Measurements from ENCODE around the gene YIF1B. TPM values are rescaled to one million over a fixed set of nuclear protein-coding genes. Genes with fewer than 3 reads are reported as not detected.

Gene YIF1B
- total and polyA plus RNA-seq, 2 donors from 2014 or later = 30.3 to 62.7 TPM

DNA sequence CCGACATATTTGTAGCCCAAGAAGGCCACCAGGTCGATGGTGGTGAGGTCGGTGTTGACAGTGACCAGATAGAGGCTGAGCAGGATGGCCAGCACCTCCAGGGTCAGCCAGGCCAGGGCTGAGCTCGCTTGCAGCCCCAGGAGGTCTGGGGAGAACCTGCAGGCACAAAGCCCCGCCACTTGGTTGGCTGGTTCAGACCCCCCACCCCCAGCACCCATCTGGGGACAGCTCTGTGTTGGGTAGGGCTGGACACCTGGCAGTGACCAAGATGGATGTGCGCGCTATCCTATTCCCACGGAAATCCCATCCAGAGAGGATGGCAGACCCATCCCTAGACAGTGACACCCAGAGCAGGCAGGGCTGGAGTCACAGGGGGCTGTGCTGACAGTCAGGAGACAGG lies 8.2 kb downstream of the YIF1B start:
- Histone ChIP-seq H3K9ac (ENCODE audit: low read length in 3 of 3) (no peak overlapping the region), H3K4me1 (ENCODE audit: control insufficient read depth in 2 of 3, insufficient read depth in 2 of 3, low read depth in 1 of 3, low read length in 3 of 3) (no peaks in the 10 kb centered on the region), H3K27ac (ENCODE audit: low read depth in 2 of 2, low read length in 2 of 2) (no peak overlapping the region), H3K4me3 (ENCODE audit: low read length in 3 of 3) (no peak overlapping the region), H3K36me3 (ENCODE audit: control insufficient read depth in 2 of 3, insufficient read depth in 3 of 3, low read length in 3 of 3) (peaks cover 0 to 8% (median 5%) of the 10 kb centered on the region in 3 donors), H3K27me3 (ENCODE audit: control insufficient read depth, insufficient read depth, low read length) (no peaks in the 10 kb centered on the region), H3K9me3 (ENCODE audit: control insufficient read depth in 2 of 3, insufficient read depth in 1 of 3, low read length in 3 of 3) (no peaks in the 10 kb centered on the region)
- DNase-seq (no peak), FAIRE-seq (no peak)
- intact Hi-C loops (cut with DNase I) = no loop called here
- TF ChIP-seq, protein P1, sequence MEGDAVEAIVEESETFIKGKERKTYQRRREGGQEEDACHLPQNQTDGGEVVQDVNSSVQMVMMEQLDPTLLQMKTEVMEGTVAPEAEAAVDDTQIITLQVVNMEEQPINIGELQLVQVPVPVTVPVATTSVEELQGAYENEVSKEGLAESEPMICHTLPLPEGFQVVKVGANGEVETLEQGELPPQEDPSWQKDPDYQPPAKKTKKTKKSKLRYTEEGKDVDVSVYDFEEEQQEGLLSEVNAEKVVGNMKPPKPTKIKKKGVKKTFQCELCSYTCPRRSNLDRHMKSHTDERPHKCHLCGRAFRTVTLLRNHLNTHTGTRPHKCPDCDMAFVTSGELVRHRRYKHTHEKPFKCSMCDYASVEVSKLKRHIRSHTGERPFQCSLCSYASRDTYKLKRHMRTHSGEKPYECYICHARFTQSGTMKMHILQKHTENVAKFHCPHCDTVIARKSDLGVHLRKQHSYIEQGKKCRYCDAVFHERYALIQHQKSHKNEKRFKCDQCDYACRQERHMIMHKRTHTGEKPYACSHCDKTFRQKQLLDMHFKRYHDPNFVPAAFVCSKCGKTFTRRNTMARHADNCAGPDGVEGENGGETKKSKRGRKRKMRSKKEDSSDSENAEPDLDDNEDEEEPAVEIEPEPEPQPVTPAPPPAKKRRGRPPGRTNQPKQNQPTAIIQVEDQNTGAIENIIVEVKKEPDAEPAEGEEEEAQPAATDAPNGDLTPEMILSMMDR (IDR thresholded peaks at IDR 0.05; ENCODE audit: borderline replicate concordance, extremely low read depth, insufficient read depth) = no peak

DNA sequence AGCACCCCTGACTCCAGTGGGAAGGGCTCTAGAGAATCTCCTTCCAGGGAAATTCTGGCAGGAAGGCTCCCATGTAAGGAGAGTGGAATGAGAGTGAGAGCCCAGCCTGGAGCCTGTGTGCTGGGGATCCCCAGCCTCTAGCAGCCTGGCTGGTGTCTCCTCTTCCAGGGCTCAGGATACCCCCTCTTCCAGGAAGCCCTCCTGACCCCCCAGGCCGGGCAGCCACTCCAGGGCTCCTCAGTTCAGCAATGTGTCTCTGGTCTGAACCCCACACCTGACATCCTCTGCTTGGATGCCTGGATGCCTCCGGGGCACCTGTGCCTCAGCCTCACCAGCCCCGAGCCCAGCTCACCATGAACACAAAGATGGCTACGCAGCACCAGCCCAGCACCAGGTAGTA lies 8.7 kb downstream of the YIF1B start:
- no peak overlapping the region for H3K27ac ChIP-seq (ENCODE audit: low read depth in 2 of 2, low read length in 2 of 2)
- TF ChIP-seq, protein P1 (IDR thresholded peaks at IDR 0.05; ENCODE audit: borderline replicate concordance, extremely low read depth, insufficient read depth) = no peak
- peaks cover 0 to 8% (median 5%) of the 10 kb centered on the region in 3 donors for H3K36me3 ChIP-seq (ENCODE audit: control insufficient read depth in 2 of 3, insufficient read depth in 3 of 3, low read length in 3 of 3)
- no peaks in the 10 kb centered on the region for H3K27me3 ChIP-seq (ENCODE audit: control insufficient read depth, insufficient read depth, low read length)
- H3K9ac ChIP-seq (ENCODE audit: low read length in 3 of 3) = no peak overlapping the region
- H3K4me1 ChIP-seq (ENCODE audit: control insufficient read depth in 2 of 3, insufficient read depth in 2 of 3, low read depth in 1 of 3, low read length in 3 of 3) = no peaks in the 10 kb centered on the region
- H3K9me3 ChIP-seq (ENCODE audit: control insufficient read depth in 2 of 3, insufficient read depth in 1 of 3, low read length in 3 of 3) = no peaks in the 10 kb centered on the region
- intact Hi-C loops (cut with DNase I) = no loop called here
- no peak for DNase-seq
- no peak overlapping the region for H3K4me3 ChIP-seq (ENCODE audit: low read length in 3 of 3)
- FAIRE-seq = no peak

DNA sequence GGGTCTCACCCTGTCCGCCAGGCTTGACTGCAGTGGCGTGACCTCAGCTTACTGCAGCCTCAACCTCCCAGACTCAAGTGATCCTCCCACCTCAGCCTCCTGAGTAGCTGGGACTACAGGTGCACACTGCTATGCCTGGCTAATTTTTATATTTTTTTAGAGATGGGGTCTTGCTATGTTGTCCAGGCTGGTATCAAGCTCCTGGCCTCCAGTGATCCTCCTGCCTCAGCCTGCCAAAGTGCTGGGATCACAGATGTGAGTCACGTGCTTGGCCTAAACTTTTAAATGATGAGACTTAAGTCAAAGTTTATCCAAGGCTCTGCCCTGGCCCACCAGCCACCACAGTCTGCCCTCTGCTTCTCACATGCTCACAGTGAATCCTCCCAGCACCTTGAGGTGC lies 9.5 kb downstream of the YIF1B start:
- Histone ChIP-seq H3K9me3 (ENCODE audit: control insufficient read depth in 2 of 3, insufficient read depth in 1 of 3, low read length in 3 of 3) (no peaks in the 10 kb centered on the region), H3K9ac (ENCODE audit: low read length in 3 of 3) (no peak overlapping the region), H3K4me3 (ENCODE audit: low read length in 3 of 3) (no peak overlapping the region), H3K27ac (ENCODE audit: low read depth in 2 of 2, low read length in 2 of 2) (no peak overlapping the region), H3K27me3 (ENCODE audit: control insufficient read depth, insufficient read depth, low read length) (no peaks in the 10 kb centered on the region), H3K4me1 (ENCODE audit: control insufficient read depth in 2 of 3, insufficient read depth in 2 of 3, low read depth in 1 of 3, low read length in 3 of 3) (no peaks in the 10 kb centered on the region), H3K36me3 (ENCODE audit: control insufficient read depth in 2 of 3, insufficient read depth in 3 of 3, low read length in 3 of 3) (peaks cover 0 to 8% (median 5%) of the 10 kb centered on the region in 3 donors)
- intact Hi-C loops (cut with DNase I) = no loop called here
- no peak for DNase-seq
- TF ChIP-seq, protein P1 (IDR thresholded peaks at IDR 0.05; ENCODE audit: borderline replicate concordance, extremely low read depth, insufficient read depth) = no peak
- no peak for FAIRE-seq

DNA sequence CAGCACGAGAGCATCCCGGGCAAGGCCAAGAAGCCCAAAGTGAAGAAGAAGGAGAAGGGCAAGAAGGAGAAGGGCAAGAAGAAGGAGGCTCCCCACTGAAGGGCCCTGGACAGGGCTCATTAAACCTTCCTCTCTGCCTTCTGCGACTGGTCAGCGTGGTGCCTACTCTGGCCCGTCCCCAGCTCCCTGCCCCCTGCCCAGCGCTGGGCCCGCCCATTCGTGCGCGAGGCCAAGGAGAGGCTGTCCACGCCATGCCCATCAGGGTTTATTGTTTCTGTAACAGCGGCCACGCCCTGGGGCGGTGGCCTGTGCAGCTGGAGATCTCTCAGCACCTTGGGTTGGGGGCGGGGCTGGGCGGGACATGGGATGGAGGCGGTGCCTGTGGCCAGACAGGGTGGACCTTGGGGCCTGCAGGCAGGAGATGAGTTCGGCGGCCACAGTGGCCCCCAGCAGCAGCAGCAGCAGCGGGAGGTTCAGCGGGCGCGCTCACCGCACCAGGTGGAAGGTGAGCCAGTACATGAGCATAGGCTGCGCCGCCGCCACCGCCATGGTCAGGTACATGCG lies 10.8 kb downstream of the YIF1B start:
- no peaks in the 10 kb centered on the region for H3K27me3 ChIP-seq (ENCODE audit: control insufficient read depth, insufficient read depth, low read length)
- no peak overlapping the region for H3K9ac ChIP-seq (ENCODE audit: low read length in 3 of 3)
- DNase-seq (peak; percentile 89 to 95 (median 93)), FAIRE-seq (no peak)
- H3K27ac ChIP-seq (ENCODE audit: low read depth in 2 of 2, low read length in 2 of 2) = peak overlapping the region in 1 of 2 donors; percentile 71
- peaks cover 0 to 4% (median 0%) of the 10 kb centered on the region in 3 donors for H3K4me1 ChIP-seq (ENCODE audit: control insufficient read depth in 2 of 3, insufficient read depth in 2 of 3, low read depth in 1 of 3, low read length in 3 of 3)
- H3K4me3 ChIP-seq (ENCODE audit: low read length in 3 of 3) = peak overlapping the region in 1 of 3 donors; percentile 21
- H3K9me3 ChIP-seq (ENCODE audit: control insufficient read depth in 2 of 3, insufficient read depth in 1 of 3, low read length in 3 of 3) = no peaks in the 10 kb centered on the region
- peaks cover 0 to 8% (median 5%) of the 10 kb centered on the region in 3 donors for H3K36me3 ChIP-seq (ENCODE audit: control insufficient read depth in 2 of 3, insufficient read depth in 3 of 3, low read length in 3 of 3)
- TF ChIP-seq, protein P1 (IDR thresholded peaks at IDR 0.05; ENCODE audit: borderline replicate concordance, extremely low read depth, insufficient read depth) = no peak
- intact Hi-C loops (cut with DNase I) = no loop called here

Measured in kidney (tissue), 14 donors.